Keratinocyte (primary cell): ENCODE measurements around the gene STPG2. TPM values are rescaled to one million over a fixed set of nuclear protein-coding genes. Genes with fewer than 3 reads are reported as not detected.

Experiments used
- DNase-seq: peaks from one replicate; pipeline ENCODE4 v3.0.0-alpha.2; 2011; ENCODE audit warnings: low read depth, missing footprints, low spot score
- FAIRE-seq: peaks from 2 replicates; lab custom pipeline; 2011; peaks lifted over from hg19 to GRCh38; lab: Jason Lieb, UNC
- H2AFZ ChIP-seq: 2 replicates; pipeline ENCODE4 v1.6.0; 2012; ENCODE audit warnings: low read length, control low read depth, inconsistent platforms; ENCODE audit not compliant: control insufficient read depth
- H3K27ac ChIP-seq: 2 replicates; pipeline ENCODE4 v1.5.1; 2011; ENCODE audit warnings: low read length; ENCODE audit not compliant: control insufficient read depth, insufficient read depth
- H3K27me3 ChIP-seq: 3 replicates; pipeline ENCODE4 v1.6.0; 2011; ENCODE audit warnings: low read length; ENCODE audit not compliant: control insufficient read depth, insufficient read depth; ENCODE audit errors: extremely low read depth
- H3K36me3 ChIP-seq, 2 experiments: 2 replicates in 1 of 2; 3 replicates in 1 of 2; pipeline ENCODE4 v1.5.1; 2011; ENCODE audit warnings: low read length in 2 of 2, mild to moderate bottlenecking in 1 of 2; ENCODE audit not compliant: control insufficient read depth in 2 of 2, insufficient read depth in 2 of 2; ENCODE audit errors: extremely low read depth in 1 of 2
- H3K4me1 ChIP-seq: 3 replicates; pipeline ENCODE4 v1.5.1; 2011; ENCODE audit warnings: low read length; ENCODE audit not compliant: control insufficient read depth, insufficient read depth; ENCODE audit errors: extremely low read depth
- H3K4me2 ChIP-seq: 3 replicates; pipeline ENCODE4 v1.6.0; 2011; ENCODE audit warnings: low read depth, low read length; ENCODE audit not compliant: control insufficient read depth, insufficient read depth; ENCODE audit errors: extremely low read depth
- H3K4me3 ChIP-seq, 3 experiments: fragments of 200-600 bp in 1 of 3; sonication (generic) in 1 of 3; 2 replicates in 2 of 3; 3 replicates in 1 of 3; pipeline ENCODE4 v1.5.1; 2011 to 2016; ENCODE audit warnings: low read length in 3 of 3, mild to moderate bottlenecking in 3 of 3, control low read depth in 2 of 3, inconsistent platforms in 1 of 3, low read depth in 1 of 3, mixed read lengths in 1 of 3, mixed run types in 1 of 3, moderate library complexity in 1 of 3; ENCODE audit not compliant: control insufficient read depth in 2 of 3, insufficient read depth in 2 of 3; ENCODE audit errors: extremely low read depth in 1 of 3
- H3K79me2 ChIP-seq: 2 replicates; pipeline ENCODE4 v1.6.0; 2012; ENCODE audit warnings: low read length; ENCODE audit not compliant: control insufficient read depth, insufficient read depth
- H3K9ac ChIP-seq: 3 replicates; pipeline ENCODE4 v1.6.0; 2011; ENCODE audit warnings: low read length; ENCODE audit not compliant: control insufficient read depth, insufficient read depth; ENCODE audit errors: extremely low read depth
- H3K9me1 ChIP-seq: 3 replicates; pipeline ENCODE4 v1.6.0; 2011; ENCODE audit warnings: low read length; ENCODE audit not compliant: control insufficient read depth, insufficient read depth; ENCODE audit errors: extremely low read depth
- H3K9me3 ChIP-seq: 2 replicates; pipeline ENCODE4 v1.5.1; 2012; ENCODE audit warnings: low read depth, low read length; ENCODE audit not compliant: control insufficient read depth
- H4K20me1 ChIP-seq: 3 replicates; pipeline ENCODE4 v1.6.0; 2011; ENCODE audit warnings: low read length; ENCODE audit not compliant: control insufficient read depth, insufficient read depth; ENCODE audit errors: extremely low read depth
- EZH2 ChIP-seq: IDR thresholded peaks from one replicate; pipeline ENCODE4 v1.6.1; 2012; ENCODE audit warnings: inconsistent platforms, mild to moderate bottlenecking, low read length, moderate library complexity
- dilution Hi-C: fragments of 300-500 bp; cut with MboI; formaldehyde crosslinking; loops from one replicate; pipeline ENCODE4 v1.7.0; 2020; ENCODE audit warnings: low sequenced_read_pairs; ENCODE audit not compliant: extremely low pct_ligation_motif_present
- polyA plus RNA-seq, 5 experiments: library from polyadenylated mRNA; depleted of rRNA in 3 of 5; stranded (reverse) in 3 of 5; stranded (forward) in 1 of 5; unstranded in 1 of 5; fragments of >200 nt; gene quantifications; 1 replicate in 1 of 5; 2 replicates in 3 of 5; 3 replicates in 1 of 5; pipeline versions ENCODE4 v1.2.1 to v1.2.3, GENCODE V29; 2011 to 2012; ENCODE audit warnings: missing spikeins in 2 of 5, low read depth in 1 of 5, low replicate concordance in 1 of 5
- TF ChIP-seq, protein P1 (sequence below), 3 experiments: IDR thresholded peaks in 1 of 3; conservative IDR thresholded peaks in 1 of 3; optimal IDR thresholded peaks in 1 of 3; 2 replicates in 2 of 3; 3 replicates in 1 of 3; pipeline versions ENCODE3 to v1.5.1; 2011; ENCODE audit warnings: low read length in 3 of 3, mild to moderate bottlenecking in 3 of 3, moderate library complexity in 2 of 3, control low read depth in 1 of 3, inconsistent platforms in 1 of 3; ENCODE audit not compliant: insufficient read depth in 2 of 3; ENCODE audit errors: extremely low read depth in 1 of 3

Gene STPG2
- polyA plus RNA-seq, 1 donor (not counting 4 experiments of a cell fraction or from before 2014, with no cell fraction given): 0.07 TPM

DNA sequence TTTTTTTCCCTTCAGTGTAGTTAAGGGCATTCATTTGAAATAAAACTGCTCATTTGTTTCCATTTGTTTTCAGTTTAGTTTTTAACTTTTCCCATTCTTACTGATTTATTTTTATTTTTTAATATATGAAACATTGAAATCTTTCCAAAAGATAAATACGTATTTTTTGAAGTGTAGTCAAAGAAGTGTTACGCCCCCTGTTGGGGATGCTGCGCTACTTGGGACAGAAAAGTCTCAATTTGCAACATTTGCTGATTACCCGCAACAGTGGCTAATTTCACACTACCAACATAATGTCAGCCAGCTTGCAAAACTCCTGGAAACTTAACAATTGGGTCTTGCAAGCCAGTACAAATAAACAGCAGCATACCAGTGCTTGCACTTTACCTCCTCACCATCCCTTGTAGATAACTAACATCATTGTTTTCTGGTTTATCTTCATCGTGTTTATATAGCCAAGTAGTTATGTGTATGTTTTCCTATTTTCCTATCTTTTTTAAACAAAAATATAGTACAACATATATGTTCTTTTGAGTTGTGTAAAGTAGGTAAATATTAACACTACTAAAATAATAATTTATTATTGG is 158.6 kb downstream of the STPG2 start:
- Histone ChIP-seq H3K36me3 (no peaks in the 10 kb centered on the region), H3K27me3 (no peaks in the 10 kb centered on the region), H3K27ac (no peak overlapping the region), H3K9me1 (no peaks in the 10 kb centered on the region), H4K20me1 (no peaks in the 10 kb centered on the region), H3K9me3 (no peaks in the 10 kb centered on the region), H3K4me3 (no peak overlapping the region), H3K4me1 (no peaks in the 10 kb centered on the region), H3K79me2 (no peaks in the 10 kb centered on the region), H3K9ac (no peak overlapping the region), H3K4me2 (no peak overlapping the region), H2AFZ (no peak overlapping the region)
- no peak for FAIRE-seq
- TF ChIP-seq EZH2: no peak
- TF ChIP-seq, protein P1, sequence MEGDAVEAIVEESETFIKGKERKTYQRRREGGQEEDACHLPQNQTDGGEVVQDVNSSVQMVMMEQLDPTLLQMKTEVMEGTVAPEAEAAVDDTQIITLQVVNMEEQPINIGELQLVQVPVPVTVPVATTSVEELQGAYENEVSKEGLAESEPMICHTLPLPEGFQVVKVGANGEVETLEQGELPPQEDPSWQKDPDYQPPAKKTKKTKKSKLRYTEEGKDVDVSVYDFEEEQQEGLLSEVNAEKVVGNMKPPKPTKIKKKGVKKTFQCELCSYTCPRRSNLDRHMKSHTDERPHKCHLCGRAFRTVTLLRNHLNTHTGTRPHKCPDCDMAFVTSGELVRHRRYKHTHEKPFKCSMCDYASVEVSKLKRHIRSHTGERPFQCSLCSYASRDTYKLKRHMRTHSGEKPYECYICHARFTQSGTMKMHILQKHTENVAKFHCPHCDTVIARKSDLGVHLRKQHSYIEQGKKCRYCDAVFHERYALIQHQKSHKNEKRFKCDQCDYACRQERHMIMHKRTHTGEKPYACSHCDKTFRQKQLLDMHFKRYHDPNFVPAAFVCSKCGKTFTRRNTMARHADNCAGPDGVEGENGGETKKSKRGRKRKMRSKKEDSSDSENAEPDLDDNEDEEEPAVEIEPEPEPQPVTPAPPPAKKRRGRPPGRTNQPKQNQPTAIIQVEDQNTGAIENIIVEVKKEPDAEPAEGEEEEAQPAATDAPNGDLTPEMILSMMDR (optimal IDR thresholded peaks at IDR 0.05 in 1 of 3, IDR thresholded peaks at IDR 0.05 in 1 of 3, conservative IDR thresholded peaks at IDR 0.05 in 1 of 3; ENCODE audit: extremely low read depth in 1 of 3, insufficient read depth in 2 of 3, low read length in 3 of 3): peak; percentile 31 to 51 (median 31)
- dilution Hi-C loops: no loop called here
- no peak for DNase-seq

DNA sequence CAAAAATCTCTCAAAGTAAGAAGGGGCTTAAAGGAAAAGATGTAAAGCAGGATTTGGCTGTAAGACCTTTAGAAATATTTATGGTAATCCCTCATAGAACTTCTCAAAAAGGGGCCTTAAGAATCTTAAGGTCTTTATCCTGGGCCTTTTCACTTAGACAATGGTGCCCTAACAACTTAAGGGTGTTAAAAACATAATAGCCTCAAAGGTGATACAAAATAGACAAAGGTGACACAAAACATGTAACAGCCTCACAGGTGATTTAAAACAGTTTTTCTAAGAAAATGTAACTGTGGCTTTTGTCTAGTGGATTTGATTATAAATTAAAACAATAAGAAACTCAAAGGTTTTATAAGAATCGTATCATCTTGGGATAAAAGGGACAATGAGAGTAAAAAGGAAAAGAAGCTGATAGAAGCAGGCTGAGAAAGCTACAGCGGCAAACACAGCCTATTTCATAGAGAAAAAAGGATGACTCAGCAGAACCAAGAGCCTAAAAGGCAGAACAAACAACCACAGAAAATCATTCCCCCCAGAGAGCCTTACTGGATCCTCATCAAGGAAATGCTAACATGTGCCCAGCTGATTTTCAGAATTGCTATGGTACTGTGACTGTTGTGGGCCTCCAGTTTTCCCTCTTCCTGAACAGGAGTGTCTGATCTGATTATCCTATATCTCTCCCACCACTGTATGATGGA is 164.3 kb downstream of the STPG2 start:
- Histone ChIP-seq H3K79me2 (no peaks in the 10 kb centered on the region), H3K27me3 (no peaks in the 10 kb centered on the region), H3K27ac (no peak overlapping the region), H3K4me2 (no peak overlapping the region), H3K4me1 (no peaks in the 10 kb centered on the region), H3K36me3 (no peaks in the 10 kb centered on the region), H2AFZ (no peak overlapping the region), H3K9ac (no peak overlapping the region), H3K9me3 (no peaks in the 10 kb centered on the region), H3K9me1 (no peaks in the 10 kb centered on the region), H4K20me1 (no peaks in the 10 kb centered on the region), H3K4me3 (no peak overlapping the region)
- dilution Hi-C loops: no loop called here
- TF ChIP-seq, protein P1 (optimal IDR thresholded peaks at IDR 0.05 in 1 of 3, IDR thresholded peaks at IDR 0.05 in 1 of 3, conservative IDR thresholded peaks at IDR 0.05 in 1 of 3; ENCODE audit: extremely low read depth in 1 of 3, insufficient read depth in 2 of 3, low read length in 3 of 3): no peak
- TF ChIP-seq EZH2: no peak
- FAIRE-seq (no peak), DNase-seq (no peak)
